ENCODE results near the gene TAOK3. TPM values are rescaled to one million over a fixed set of nuclear protein-coding genes. Genes with fewer than 3 reads are reported as not detected.

The TAOK3 gene
- total RNA-seq, 1 donor = 27.9 TPM

DNA sequence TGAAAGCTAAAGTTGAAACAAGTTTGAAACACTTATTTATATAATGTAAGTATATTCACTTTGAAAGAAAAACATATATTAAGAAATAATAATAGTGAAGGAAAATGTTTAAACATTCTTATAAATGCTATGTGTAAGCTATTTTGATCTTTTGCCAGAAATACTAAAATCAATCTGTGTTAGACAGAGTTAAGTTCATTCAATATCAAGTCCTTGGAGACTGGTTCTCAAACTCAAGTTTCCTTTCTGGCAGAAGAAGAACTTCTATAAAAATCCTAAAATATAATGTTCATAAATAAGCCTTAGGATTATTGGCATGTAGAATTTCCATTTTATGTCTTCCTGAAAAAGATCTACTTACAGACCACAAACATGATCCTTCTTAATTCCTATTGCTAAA, 45.3 kb downstream of the TAOK3 start:
- H4K20me1 ChIP-seq (ENCODE audit: insufficient read depth, low read length) = no peaks in the 10 kb centered on the region
- TF ChIP-seq, protein P1, sequence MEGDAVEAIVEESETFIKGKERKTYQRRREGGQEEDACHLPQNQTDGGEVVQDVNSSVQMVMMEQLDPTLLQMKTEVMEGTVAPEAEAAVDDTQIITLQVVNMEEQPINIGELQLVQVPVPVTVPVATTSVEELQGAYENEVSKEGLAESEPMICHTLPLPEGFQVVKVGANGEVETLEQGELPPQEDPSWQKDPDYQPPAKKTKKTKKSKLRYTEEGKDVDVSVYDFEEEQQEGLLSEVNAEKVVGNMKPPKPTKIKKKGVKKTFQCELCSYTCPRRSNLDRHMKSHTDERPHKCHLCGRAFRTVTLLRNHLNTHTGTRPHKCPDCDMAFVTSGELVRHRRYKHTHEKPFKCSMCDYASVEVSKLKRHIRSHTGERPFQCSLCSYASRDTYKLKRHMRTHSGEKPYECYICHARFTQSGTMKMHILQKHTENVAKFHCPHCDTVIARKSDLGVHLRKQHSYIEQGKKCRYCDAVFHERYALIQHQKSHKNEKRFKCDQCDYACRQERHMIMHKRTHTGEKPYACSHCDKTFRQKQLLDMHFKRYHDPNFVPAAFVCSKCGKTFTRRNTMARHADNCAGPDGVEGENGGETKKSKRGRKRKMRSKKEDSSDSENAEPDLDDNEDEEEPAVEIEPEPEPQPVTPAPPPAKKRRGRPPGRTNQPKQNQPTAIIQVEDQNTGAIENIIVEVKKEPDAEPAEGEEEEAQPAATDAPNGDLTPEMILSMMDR (IDR thresholded peaks at IDR 0.05; ENCODE audit: extremely low read depth, low read depth, low read length) = no peak
- H2AFZ ChIP-seq (ENCODE audit: low read length) = no peak overlapping the region
- no peaks in the 10 kb centered on the region for H3K36me3 ChIP-seq (ENCODE audit: insufficient read depth, low read length)
- no peaks in the 10 kb centered on the region for H3K27me3 ChIP-seq (ENCODE audit: insufficient read depth, low read length)
- peaks cover 32% of the 10 kb centered on the region for H3K79me2 ChIP-seq (ENCODE audit: insufficient read depth, low read length)
- H3K9me3 ChIP-seq (ENCODE audit: low read depth, low read length) = no peaks in the 10 kb centered on the region
- peaks cover 26% of the 10 kb centered on the region for H3K4me1 ChIP-seq (ENCODE audit: insufficient read depth, low read length)
- no peak for DNase-seq (ENCODE audit: insufficient read length, low spot score, missing footprints)
- no peak overlapping the region for H3K4me3 ChIP-seq (ENCODE audit: insufficient read depth, low read length)
- H3K4me2 ChIP-seq (ENCODE audit: insufficient read depth, low read length) = no peak overlapping the region
- no peak overlapping the region for H3K27ac ChIP-seq (ENCODE audit: low read depth, low read length)

DNA sequence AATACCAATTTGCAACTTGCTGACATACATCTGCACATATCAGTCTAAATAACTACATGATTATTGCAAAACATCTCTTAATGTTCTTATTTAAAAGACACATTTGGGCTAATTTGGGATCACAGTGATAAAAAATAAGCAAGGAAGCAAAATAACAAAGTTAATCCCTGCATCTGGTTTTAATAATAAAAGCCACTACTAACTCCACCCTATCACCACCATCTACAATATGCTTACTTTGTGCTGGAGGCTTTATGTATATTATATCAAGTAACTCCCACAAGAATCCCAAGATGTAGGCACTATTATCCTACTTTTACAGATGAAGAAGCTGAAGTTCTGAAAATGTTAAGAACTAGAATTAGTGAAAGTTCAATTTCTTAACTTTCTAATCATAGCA, 45.7 kb downstream of the TAOK3 start:
- no peak overlapping the region for H3K4me2 ChIP-seq (ENCODE audit: insufficient read depth, low read length)
- H3K9me3 ChIP-seq (ENCODE audit: low read depth, low read length) = no peaks in the 10 kb centered on the region
- H3K27me3 ChIP-seq (ENCODE audit: insufficient read depth, low read length) = no peaks in the 10 kb centered on the region
- H4K20me1 ChIP-seq (ENCODE audit: insufficient read depth, low read length) = no peaks in the 10 kb centered on the region
- peaks cover 26% of the 10 kb centered on the region for H3K4me1 ChIP-seq (ENCODE audit: insufficient read depth, low read length)
- H3K4me3 ChIP-seq (ENCODE audit: insufficient read depth, low read length) = no peak overlapping the region
- TF ChIP-seq, protein P1 (IDR thresholded peaks at IDR 0.05; ENCODE audit: extremely low read depth, low read depth, low read length) = no peak
- no peak overlapping the region for H3K27ac ChIP-seq (ENCODE audit: low read depth, low read length)
- no peak overlapping the region for H2AFZ ChIP-seq (ENCODE audit: low read length)
- H3K36me3 ChIP-seq (ENCODE audit: insufficient read depth, low read length) = no peaks in the 10 kb centered on the region
- DNase-seq (ENCODE audit: insufficient read length, low spot score, missing footprints) = no peak
- peaks cover 30% of the 10 kb centered on the region for H3K79me2 ChIP-seq (ENCODE audit: insufficient read depth, low read length)

DNA sequence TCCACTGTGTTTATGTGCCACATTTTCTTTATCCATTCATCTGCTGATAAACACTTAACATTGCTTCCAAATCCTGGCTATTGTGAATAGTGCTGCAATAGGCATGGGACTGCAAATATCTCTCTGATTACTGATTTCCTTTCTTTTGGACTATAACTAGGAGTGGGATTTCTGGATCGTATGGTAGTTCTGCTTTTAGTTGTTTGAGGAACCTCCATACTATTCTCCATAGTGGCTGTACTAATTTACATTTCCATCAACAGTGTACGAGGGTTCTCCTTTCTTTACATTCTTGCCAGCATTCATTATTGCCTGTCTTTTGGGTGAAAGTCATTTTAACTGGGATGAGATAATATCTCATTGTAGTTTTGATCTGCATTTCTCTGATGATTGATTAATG, 47.6 kb downstream of the TAOK3 start:
- Histone ChIP-seq H3K79me2 (ENCODE audit: insufficient read depth, low read length) (peaks cover 33% of the 10 kb centered on the region), H2AFZ (ENCODE audit: low read length) (no peak overlapping the region)

DNA sequence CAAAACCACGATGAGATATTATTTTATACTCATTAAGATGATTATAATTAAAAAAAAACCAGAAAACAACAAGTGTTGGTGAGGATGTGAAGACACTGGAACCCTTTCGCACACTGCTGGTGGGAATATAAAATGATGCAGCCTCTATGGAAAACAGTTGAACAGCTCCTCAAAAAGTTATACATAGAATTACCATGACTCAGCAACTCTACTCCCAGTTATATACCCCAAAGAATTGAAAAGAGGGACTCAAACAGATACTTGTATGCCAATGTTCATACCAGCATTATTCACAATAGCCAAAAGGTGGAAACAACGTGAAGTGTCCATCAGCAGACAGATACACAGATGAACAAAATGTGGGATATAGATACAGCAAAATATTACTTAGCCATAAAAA, 53.1 kb downstream of the TAOK3 start:
- TF ChIP-seq, protein P1 (IDR thresholded peaks at IDR 0.05; ENCODE audit: extremely low read depth, low read depth, low read length) = no peak
- no peak overlapping the region for H3K4me3 ChIP-seq (ENCODE audit: insufficient read depth, low read length)
- no peaks in the 10 kb centered on the region for H3K27me3 ChIP-seq (ENCODE audit: insufficient read depth, low read length)
- DNase-seq (ENCODE audit: insufficient read length, low spot score, missing footprints) = no peak
- H2AFZ ChIP-seq (ENCODE audit: low read length) = no peak overlapping the region
- H3K36me3 ChIP-seq (ENCODE audit: insufficient read depth, low read length) = no peaks in the 10 kb centered on the region
- H3K79me2 ChIP-seq (ENCODE audit: insufficient read depth, low read length) = peaks cover 34% of the 10 kb centered on the region
- H3K27ac ChIP-seq (ENCODE audit: low read depth, low read length) = no peak overlapping the region
- no peaks in the 10 kb centered on the region for H3K9me3 ChIP-seq (ENCODE audit: low read depth, low read length)
- H4K20me1 ChIP-seq (ENCODE audit: insufficient read depth, low read length) = no peaks in the 10 kb centered on the region
- H3K4me2 ChIP-seq (ENCODE audit: insufficient read depth, low read length) = no peak overlapping the region
- peaks cover 11% of the 10 kb centered on the region for H3K4me1 ChIP-seq (ENCODE audit: insufficient read depth, low read length)

More for the DNA sequence above, 47.6 kb downstream of the TAOK3 start:
- peaks cover 18% of the 10 kb centered on the region for H3K4me1 ChIP-seq (ENCODE audit: insufficient read depth, low read length)
- H3K27me3 ChIP-seq (ENCODE audit: insufficient read depth, low read length) = no peaks in the 10 kb centered on the region
- H4K20me1 ChIP-seq (ENCODE audit: insufficient read depth, low read length) = no peaks in the 10 kb centered on the region
- DNase-seq (ENCODE audit: insufficient read length, low spot score, missing footprints) = no peak
- H3K27ac ChIP-seq (ENCODE audit: low read depth, low read length) = no peak overlapping the region
- no peaks in the 10 kb centered on the region for H3K36me3 ChIP-seq (ENCODE audit: insufficient read depth, low read length)
- no peak overlapping the region for H3K4me2 ChIP-seq (ENCODE audit: insufficient read depth, low read length)
- TF ChIP-seq, protein P1 (IDR thresholded peaks at IDR 0.05; ENCODE audit: extremely low read depth, low read depth, low read length) = no peak
- no peaks in the 10 kb centered on the region for H3K9me3 ChIP-seq (ENCODE audit: low read depth, low read length)
- no peak overlapping the region for H3K4me3 ChIP-seq (ENCODE audit: insufficient read depth, low read length)

Measured in osteoblast (primary cell).